Measurements from ENCODE around the gene ANO7.

The ANO7 gene

GRCh38 chr2:241191081-241191480, 2.6 kb downstream of the ANO7 start:
- H3K4me2 ChIP-seq (ENCODE audit: low read depth, low read length), result no peak overlapping the region
- H2AFZ ChIP-seq (ENCODE audit: low read length), result no peak overlapping the region
- H3K36me3 ChIP-seq (replicated peaks; ENCODE audit: insufficient read depth, low read length), result no peaks in the 10 kb centered on the region
- no peaks in the 10 kb centered on the region for H3K4me1 ChIP-seq (ENCODE audit: low read length)
- no peak overlapping the region for H3K27ac ChIP-seq (ENCODE audit: low read length)
- H3K79me2 ChIP-seq (ENCODE audit: low read length), result no peaks in the 10 kb centered on the region
- H3K9ac ChIP-seq (ENCODE audit: low read length), result no peak overlapping the region
- no peaks in the 10 kb centered on the region for H3K9me3 ChIP-seq (replicated peaks; ENCODE audit: insufficient read depth, low read length)
- no peaks in the 10 kb centered on the region for H3K9me2 ChIP-seq (replicated peaks; ENCODE audit: insufficient read depth, low read length)
- no peaks in the 10 kb centered on the region; the same call in none of the 2 replicates for H3K27me3 ChIP-seq (replicated peaks; ENCODE audit: insufficient read depth, low read length)
- no peak for DNase-seq
- no peak overlapping the region for H3K4me3 ChIP-seq (ENCODE audit: low read length)
- no peaks in the 10 kb centered on the region for H4K20me1 ChIP-seq (ENCODE audit: insufficient read depth, low read length)
- no peaks in the 10 kb centered on the region for H3F3A ChIP-seq (ENCODE audit: insufficient read depth, low read length)
- TF ChIP-seq EZH2 (optimal IDR thresholded peaks at IDR 0.05; ENCODE audit: low read depth, low read length) (no peak), CTCF (IDR thresholded peaks at IDR 0.05; ENCODE audit: low read length) (no peak), EZH2phosphoT487 (IDR thresholded peaks at IDR 0.05; ENCODE audit: low read length) (no peak)

DNA sequence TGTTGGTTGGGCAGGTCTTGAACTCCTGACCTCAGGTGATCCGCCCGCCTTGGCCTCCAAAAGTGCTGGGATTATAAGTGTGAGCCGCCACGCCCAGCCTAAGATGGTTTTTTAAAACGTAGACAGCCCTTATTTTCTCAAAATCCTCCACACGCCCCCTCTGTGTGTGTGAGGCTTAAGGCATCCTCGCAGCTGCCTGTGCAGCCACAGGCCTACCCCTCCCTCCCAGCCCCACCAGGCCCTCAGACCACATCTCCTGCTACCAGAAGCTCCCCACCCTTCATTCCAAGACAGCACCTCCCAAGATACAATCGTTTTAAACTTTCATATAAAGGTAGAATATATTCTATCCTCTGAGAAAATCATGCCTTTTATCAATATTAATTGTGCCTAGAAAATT, 4.8 kb downstream of the ANO7 start:
- Histone ChIP-seq H3K4me2 (ENCODE audit: low read depth, low read length) (no peak overlapping the region), H4K20me1 (ENCODE audit: insufficient read depth, low read length) (no peaks in the 10 kb centered on the region), H3K79me2 (ENCODE audit: low read length) (no peaks in the 10 kb centered on the region), H3F3A (ENCODE audit: insufficient read depth, low read length) (no peaks in the 10 kb centered on the region), H3K4me1 (ENCODE audit: low read length) (no peaks in the 10 kb centered on the region), H3K9me2 (replicated peaks; ENCODE audit: insufficient read depth, low read length) (no peaks in the 10 kb centered on the region), H3K27me3 (replicated peaks; ENCODE audit: insufficient read depth, low read length) (no peaks in the 10 kb centered on the region; the same call in none of the 2 replicates), H3K4me3 (ENCODE audit: low read length) (no peak overlapping the region), H3K27ac (ENCODE audit: low read length) (no peak overlapping the region), H3K36me3 (replicated peaks; ENCODE audit: insufficient read depth, low read length) (no peaks in the 10 kb centered on the region), H2AFZ (ENCODE audit: low read length) (no peak overlapping the region), H3K9ac (ENCODE audit: low read length) (no peak overlapping the region), H3K9me3 (replicated peaks; ENCODE audit: insufficient read depth, low read length) (no peaks in the 10 kb centered on the region)
- no peak for TF ChIP-seq EZH2 (optimal IDR thresholded peaks at IDR 0.05; ENCODE audit: low read depth, low read length)
- no peak for TF ChIP-seq CTCF (IDR thresholded peaks at IDR 0.05; ENCODE audit: low read length)
- no peak for TF ChIP-seq EZH2phosphoT487 (IDR thresholded peaks at IDR 0.05; ENCODE audit: low read length)
- no peak for DNase-seq

- H3K4me1 ChIP-seq (ENCODE audit: low read length), result no peaks in the 10 kb centered on the region
- no peaks in the 10 kb centered on the region for H4K20me1 ChIP-seq (ENCODE audit: insufficient read depth, low read length)
- no peaks in the 10 kb centered on the region for H3K9me3 ChIP-seq (replicated peaks; ENCODE audit: insufficient read depth, low read length)
- no peak overlapping the region for H3K27ac ChIP-seq (ENCODE audit: low read length)
- no peak for TF ChIP-seq EZH2 (optimal IDR thresholded peaks at IDR 0.05; ENCODE audit: low read depth, low read length)
- no peak for TF ChIP-seq EZH2phosphoT487 (IDR thresholded peaks at IDR 0.05; ENCODE audit: low read length)
- no peak for TF ChIP-seq CTCF (IDR thresholded peaks at IDR 0.05; ENCODE audit: low read length)
- H3K4me2 ChIP-seq (ENCODE audit: low read depth, low read length), result no peak overlapping the region
- no peaks in the 10 kb centered on the region; the same call in none of the 2 replicates for H3K27me3 ChIP-seq (replicated peaks; ENCODE audit: insufficient read depth, low read length)
- DNase-seq, result no peak
- no peak overlapping the region for H3K4me3 ChIP-seq (ENCODE audit: low read length)
- no peak overlapping the region for H3K9ac ChIP-seq (ENCODE audit: low read length)
- H3K9me2 ChIP-seq (replicated peaks; ENCODE audit: insufficient read depth, low read length), result no peaks in the 10 kb centered on the region
- no peak overlapping the region for H2AFZ ChIP-seq (ENCODE audit: low read length)
- H3K36me3 ChIP-seq (replicated peaks; ENCODE audit: insufficient read depth, low read length), result no peaks in the 10 kb centered on the region
- H3K79me2 ChIP-seq (ENCODE audit: low read length), result no peaks in the 10 kb centered on the region
- H3F3A ChIP-seq (ENCODE audit: insufficient read depth, low read length), result no peaks in the 10 kb centered on the region
Measured at GRCh38 chr2:241194811-241195210, 6.3 kb downstream of the ANO7 start.

Data from MM.1S (cell line).